GM21576 (cell line): ENCODE measurements around the gene STK32C.
"Not testable (repeated sequence)": the region's sequence is repeated elsewhere in the genome, so short reads cannot be mapped to it uniquely, and the experiment has no call there.

Experiments
- ATAC-seq: cut with Tn5 transposase; IDR thresholded peaks from one replicate; pipeline ENCODE4 v1.9.1; 2021; ENCODE audit warnings: mild to moderate bottlenecking, moderate library complexity; ENCODE audit not compliant: unreplicated experiment

STK32C gene

GRCh38 chr10:132302421-132303310, 5.1 kb downstream of the STK32C start:
- ATAC-seq = no peak

GRCh38 chr10:132301371-132302330, 6.1 kb downstream of the STK32C start:
- no peak for ATAC-seq

- ATAC-seq = no peak
Observed at GRCh38 chr10:132300582-132300981, 7.2 kb downstream of the STK32C start.

- no peak for ATAC-seq
Observed at GRCh38 chr10:132299371-132300336, 8.1 kb downstream of the STK32C start.

- ATAC-seq = no peak
Observed at GRCh38 chr10:132298038-132298881, 9.5 kb downstream of the STK32C start.

- ATAC-seq = no peak
Observed at GRCh38 chr10:132297526-132297925, 10.2 kb downstream of the STK32C start.

- ATAC-seq = no peak
Observed at GRCh38 chr10:132296666-132297443, 10.9 kb downstream of the STK32C start.

- ATAC-seq = not testable (repeated sequence)
Observed at GRCh38 chr10:132295481-132295880, 12.3 kb downstream of the STK32C start.

GRCh38 chr10:132294561-132295318, 13.0 kb downstream of the STK32C start:
- no peak for ATAC-seq

- no peak for ATAC-seq
Observed at GRCh38 chr10:132293813-132294520, 13.8 kb downstream of the STK32C start.

- no peak for ATAC-seq
Observed at GRCh38 chr10:132293201-132293812, 14.4 kb downstream of the STK32C start.

- ATAC-seq = no peak
Observed at GRCh38 chr10:132292287-132293200, 15.2 kb downstream of the STK32C start.

GRCh38 chr10:132291826-132292225, 15.9 kb downstream of the STK32C start:
- ATAC-seq = no peak

GRCh38 chr10:132290631-132291030, 17.1 kb downstream of the STK32C start:
- no peak for ATAC-seq

GRCh38 chr10:132289439-132289838, 18.3 kb downstream of the STK32C start:
- ATAC-seq = no peak
